ENCODE measurements around the gene ADAM19. TPM values are rescaled to one million over a fixed set of nuclear protein-coding genes. Genes with fewer than 3 reads are reported as not detected.

Gene ADAM19
- total and polyA plus RNA-seq, 12 donors, result 5.5 to 49.6 (median 18.2) TPM

DNA sequence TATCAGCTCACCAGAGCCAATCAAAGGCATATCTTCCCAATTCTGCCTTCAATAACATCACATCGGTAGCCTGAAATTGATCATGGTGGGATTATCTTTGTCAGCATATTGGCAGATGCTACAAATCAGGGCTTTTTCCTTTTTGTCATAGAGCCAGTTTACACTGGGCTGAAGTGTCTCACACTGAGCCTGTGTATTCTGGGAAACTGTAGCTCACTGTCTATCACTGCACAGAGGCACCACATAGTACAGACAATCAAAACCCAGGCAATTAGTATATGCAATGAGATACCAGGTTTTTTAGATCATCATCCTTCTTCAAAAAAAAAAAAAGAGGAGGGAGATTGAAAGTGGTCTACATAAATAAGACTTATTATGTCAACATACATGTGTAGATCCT is 46.6 kb downstream of the ADAM19 start:
- Histone ChIP-seq H3K4me3 (no peak overlapping the region), H3K36me3 (peaks cover 0 to 80% (median 0%) of the 10 kb centered on the region in 9 donors), H3K27me3 (no peaks in the 10 kb centered on the region), H3K4me1 (peaks cover 4 to 63% (median 39%) of the 10 kb centered on the region in 9 donors), H3K9me3 (no peaks in the 10 kb centered on the region), H3K27ac (peak overlapping the region in 4 of 10 donors; percentile 25 to 69 (median 56))
- intact Hi-C loops (cut with DNase I), result no loop called here
- DNase-seq, result no peak
- WGBS, 2 donors, result 84 to 85% methylated on average over 1 of the region's 1 CpG
- TF ChIP-seq, protein P1, sequence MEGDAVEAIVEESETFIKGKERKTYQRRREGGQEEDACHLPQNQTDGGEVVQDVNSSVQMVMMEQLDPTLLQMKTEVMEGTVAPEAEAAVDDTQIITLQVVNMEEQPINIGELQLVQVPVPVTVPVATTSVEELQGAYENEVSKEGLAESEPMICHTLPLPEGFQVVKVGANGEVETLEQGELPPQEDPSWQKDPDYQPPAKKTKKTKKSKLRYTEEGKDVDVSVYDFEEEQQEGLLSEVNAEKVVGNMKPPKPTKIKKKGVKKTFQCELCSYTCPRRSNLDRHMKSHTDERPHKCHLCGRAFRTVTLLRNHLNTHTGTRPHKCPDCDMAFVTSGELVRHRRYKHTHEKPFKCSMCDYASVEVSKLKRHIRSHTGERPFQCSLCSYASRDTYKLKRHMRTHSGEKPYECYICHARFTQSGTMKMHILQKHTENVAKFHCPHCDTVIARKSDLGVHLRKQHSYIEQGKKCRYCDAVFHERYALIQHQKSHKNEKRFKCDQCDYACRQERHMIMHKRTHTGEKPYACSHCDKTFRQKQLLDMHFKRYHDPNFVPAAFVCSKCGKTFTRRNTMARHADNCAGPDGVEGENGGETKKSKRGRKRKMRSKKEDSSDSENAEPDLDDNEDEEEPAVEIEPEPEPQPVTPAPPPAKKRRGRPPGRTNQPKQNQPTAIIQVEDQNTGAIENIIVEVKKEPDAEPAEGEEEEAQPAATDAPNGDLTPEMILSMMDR (IDR thresholded peaks at IDR 0.05), result no peak
- ATAC-seq, result no peak

GRCh38 chr5:157528036-157528632 is 47.4 kb downstream of the ADAM19 start:
- no peaks in the 10 kb centered on the region for H3K27me3 ChIP-seq
- TF ChIP-seq, protein P1 (IDR thresholded peaks at IDR 0.05), result no peak
- intact Hi-C loops (cut with DNase I), result no loop called here
- H3K9me3 ChIP-seq, result no peaks in the 10 kb centered on the region
- peaks cover 0 to 82% (median 1%) of the 10 kb centered on the region in 9 donors for H3K36me3 ChIP-seq
- no peak overlapping the region for H3K4me3 ChIP-seq
- DNase-seq (peak in 1 of 2 donors; percentile 47), ATAC-seq (peak; percentile 24 to 74 (median 62))
- H3K27ac ChIP-seq, result peak overlapping the region in 4 of 10 donors; percentile 30 to 69 (median 56)
- H3K4me1 ChIP-seq, result peaks cover 0 to 63% (median 32%) of the 10 kb centered on the region in 9 donors
- WGBS, 2 donors, result 33 to 39% methylated on average over 9 of the region's 9 CpGs

DNA sequence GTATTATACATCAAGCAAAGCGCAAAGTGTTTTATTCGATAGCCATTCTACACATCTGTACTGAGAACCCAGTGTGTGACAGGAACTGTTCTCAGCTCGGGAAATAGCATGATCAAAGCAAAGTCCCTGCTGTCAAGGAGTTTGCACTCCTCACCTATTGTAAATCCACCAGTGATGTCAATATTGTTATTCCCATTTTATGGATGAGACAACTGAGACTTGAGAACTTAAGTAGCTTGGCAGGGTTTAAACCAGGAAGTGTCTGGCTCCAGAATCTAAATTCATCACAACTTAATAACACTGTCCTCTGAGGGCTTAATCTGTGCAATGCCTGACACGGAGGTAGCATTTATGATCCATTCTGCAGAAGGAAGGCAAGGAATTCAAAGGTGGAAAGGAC is 50.7 kb downstream of the ADAM19 start:
- peaks cover 9 to 65% (median 38%) of the 10 kb centered on the region in 9 donors for H3K4me1 ChIP-seq
- intact Hi-C loops (cut with DNase I), result loop anchor here in 3 of 10 donors (5.0 kb wide), 3 partner anchors 32 to 52 kb away; partner anchors contain the start of gene ADAM19 (in 1 of the 3)
- DNase-seq (no peak), ATAC-seq (no peak)
- TF ChIP-seq, protein P1 (IDR thresholded peaks at IDR 0.05), result no peak
- no peaks in the 10 kb centered on the region for H3K9me3 ChIP-seq
- H3K36me3 ChIP-seq, result peaks cover 0 to 58% (median 7%) of the 10 kb centered on the region in 9 donors
- 88 to 91% methylated on average over 4 of the region's 4 CpGs for WGBS, 2 donors
- no peaks in the 10 kb centered on the region for H3K27me3 ChIP-seq
- H3K4me3 ChIP-seq, result no peak overlapping the region
- H3K27ac ChIP-seq, result peak overlapping the region in 1 of 10 donors; percentile 11

DNA sequence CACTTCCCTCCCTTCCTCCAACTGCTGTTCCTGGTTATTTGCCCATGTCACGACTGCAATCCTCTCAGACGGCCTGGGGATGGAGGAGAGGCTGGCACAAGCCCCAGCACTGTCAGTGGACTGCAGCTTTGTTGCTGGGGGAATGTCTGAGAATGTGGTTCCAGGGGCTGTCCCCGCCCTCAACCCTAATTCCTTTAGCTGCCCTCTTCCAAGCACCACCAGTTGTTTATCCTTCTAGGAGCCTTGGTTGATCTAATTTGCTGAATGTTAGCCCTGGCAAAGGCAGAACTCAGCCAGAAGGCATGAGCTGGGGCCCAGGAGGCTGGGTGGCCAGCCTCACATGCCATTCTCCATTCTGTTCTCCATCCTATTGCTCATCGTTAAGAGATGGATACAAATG is 51.6 kb downstream of the ADAM19 start:
- ATAC-seq (no peak), DNase-seq (no peak)
- TF ChIP-seq, protein P1 (IDR thresholded peaks at IDR 0.05), result no peak
- H3K27me3 ChIP-seq, result no peaks in the 10 kb centered on the region
- H3K36me3 ChIP-seq, result peaks cover 0 to 58% (median 7%) of the 10 kb centered on the region in 9 donors
- WGBS, 2 donors, result 67 to 78% methylated on average over 4 of the region's 4 CpGs
- intact Hi-C loops (cut with DNase I), result loop anchor here in 3 of 10 donors (5.0 kb wide), 3 partner anchors 33 to 53 kb away; partner anchors contain the start of gene ADAM19 (in 1 of the 3)
- no peaks in the 10 kb centered on the region for H3K9me3 ChIP-seq
- peak overlapping the region in 2 of 10 donors; percentile 18 to 30 for H3K27ac ChIP-seq
- peaks cover 9 to 58% (median 34%) of the 10 kb centered on the region in 9 donors for H3K4me1 ChIP-seq
- H3K4me3 ChIP-seq, result no peak overlapping the region
